ENCODE results near the gene CTTNBP2.

CTTNBP2 gene

DNA sequence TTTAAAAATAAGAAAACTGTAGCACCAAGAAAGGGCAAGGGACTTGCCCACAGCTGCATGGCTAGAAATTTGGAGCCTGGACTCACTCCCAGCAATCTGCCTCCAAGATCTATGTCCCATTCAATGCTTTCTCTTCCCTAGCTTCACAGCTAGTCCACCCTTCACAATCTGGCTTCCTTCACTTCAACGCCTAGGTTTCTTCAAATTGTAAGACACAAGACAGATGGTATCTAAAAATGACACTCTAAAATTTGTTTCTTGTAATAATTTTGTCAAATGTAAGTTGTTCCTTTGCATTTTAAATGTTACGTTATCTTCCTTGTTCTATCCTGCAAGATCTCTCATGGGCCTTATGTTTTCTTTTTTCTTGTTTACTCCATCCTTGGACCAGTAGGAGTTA lies 48.6 kb downstream of the CTTNBP2 start:
- no peak for DNase-seq (ENCODE audit: low read depth in 4 of 4, low spot score in 1 of 4)

DNA sequence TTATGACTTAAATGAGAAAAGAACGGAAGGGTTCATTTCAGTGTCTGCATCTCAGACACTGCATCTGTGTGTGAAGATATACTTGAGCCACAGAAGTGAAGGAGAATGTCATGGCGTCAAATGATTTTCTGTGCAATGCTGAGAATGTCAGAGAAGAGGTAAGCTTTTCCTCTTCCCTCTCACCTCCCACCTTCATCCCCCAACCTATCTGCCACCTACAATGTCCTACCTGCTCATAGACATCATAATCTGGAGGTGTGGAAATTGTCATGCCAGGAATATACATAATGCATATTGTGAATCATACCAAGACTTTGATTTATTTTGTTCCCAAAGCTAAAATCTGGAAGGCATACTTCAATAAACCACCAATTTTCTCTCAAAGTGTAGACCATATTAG lies 53.7 kb downstream of the CTTNBP2 start:
- DNase-seq (ENCODE audit: low read depth in 4 of 4, low spot score in 1 of 4), result no peak

DNA sequence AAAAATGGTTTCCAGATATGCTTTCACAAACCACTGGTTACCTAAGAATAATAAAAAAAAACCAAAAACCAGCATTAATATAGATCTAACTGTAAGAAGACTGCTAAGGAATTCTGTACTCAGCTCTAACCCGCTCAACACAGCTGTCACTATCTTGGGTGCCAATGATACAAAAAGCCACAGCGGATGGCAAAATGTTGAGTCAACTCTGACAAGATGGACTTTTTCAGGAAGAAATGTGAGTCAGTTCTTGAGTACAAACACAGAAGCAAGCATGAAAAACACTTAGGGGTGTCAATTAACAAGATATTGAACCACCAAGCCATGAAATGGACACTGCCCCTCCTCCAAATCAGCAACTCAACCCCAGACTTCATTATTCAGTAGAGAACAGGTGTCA lies 55.0 kb downstream of the CTTNBP2 start:
- no peak for DNase-seq (ENCODE audit: low read depth in 4 of 4, low spot score in 1 of 4)

DNA sequence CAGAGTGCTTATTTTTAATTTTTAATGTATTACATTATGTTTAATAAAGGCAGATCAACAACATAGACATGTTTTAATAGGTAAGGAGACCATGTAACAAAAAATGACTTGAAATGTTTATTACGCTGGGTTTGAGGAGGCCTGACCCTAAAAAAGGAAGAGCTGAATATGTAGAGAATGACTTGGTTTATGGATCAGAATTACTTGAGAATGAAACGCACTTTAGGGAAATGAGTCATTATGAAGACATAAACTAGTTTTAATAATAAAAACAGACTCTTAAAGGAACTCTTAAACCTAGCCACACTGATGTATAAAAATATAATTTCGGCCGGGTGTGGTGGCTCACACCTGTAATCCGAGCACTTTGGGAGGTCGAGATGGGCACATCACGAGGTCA lies 56.5 kb downstream of the CTTNBP2 start:
- DNase-seq (ENCODE audit: low read depth in 4 of 4, low spot score in 1 of 4), result no peak

DNA sequence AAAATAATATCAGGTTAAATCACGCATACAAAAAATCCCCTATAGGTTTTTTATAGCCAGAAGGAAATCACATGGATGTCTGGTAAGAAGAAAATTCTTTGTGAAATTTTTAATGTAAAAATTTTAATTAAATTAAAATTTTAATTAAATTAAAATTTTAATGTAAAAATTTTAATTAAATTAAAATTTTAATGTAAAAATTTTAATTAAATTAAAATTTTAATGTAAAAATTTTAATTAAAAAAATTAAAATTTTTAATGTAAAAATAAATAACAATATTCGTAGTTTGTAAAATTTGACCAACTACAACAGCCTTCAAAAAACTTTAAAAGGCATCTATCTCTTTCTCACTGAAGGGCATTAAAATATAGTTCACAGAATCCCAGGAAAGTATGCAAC lies 61.5 kb downstream of the CTTNBP2 start:
- DNase-seq (ENCODE audit: low read depth in 4 of 4, low spot score in 1 of 4), result no peak

DNA sequence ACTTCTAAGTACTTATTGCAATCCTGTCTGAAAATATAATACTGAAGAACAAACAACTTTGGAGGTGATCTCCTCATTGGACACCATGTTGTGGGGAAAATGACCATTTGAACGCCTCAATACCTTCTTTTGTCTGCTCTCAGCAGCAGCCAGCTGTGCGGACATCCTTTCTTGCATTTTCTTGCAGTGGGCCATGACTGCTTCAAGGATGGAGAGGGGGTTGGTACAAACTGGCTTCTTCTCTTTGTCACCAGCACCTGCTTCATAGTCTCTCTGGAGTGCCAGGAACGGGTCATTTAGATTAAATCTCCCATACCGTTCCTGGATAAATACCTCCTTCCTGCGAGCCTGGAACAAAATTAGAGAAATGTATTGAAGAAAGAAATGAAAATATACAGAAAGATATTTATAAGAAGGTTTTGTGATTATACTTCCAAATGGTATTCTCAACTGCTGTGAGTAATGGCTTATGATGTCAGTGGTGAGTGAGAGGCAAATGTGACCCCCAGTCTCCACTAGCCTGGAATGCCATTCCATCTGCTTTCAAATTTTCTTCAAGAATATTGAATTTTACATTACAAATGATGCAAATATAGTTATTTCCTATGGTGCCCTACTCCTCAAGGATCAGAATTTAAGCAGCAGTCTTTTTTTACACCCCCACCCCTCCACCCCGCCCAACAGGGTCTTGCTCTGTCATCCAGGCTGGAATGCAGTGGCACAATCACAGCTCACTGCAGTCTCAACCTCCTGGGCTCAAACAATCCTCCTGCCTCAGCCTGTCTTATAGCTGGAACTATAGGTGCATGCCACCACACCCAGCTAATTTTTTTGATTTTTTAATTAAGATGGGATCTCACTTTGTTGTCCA lies 62.4 kb downstream of the CTTNBP2 start:
- DNase-seq (ENCODE audit: low read depth in 4 of 4, low spot score in 1 of 4), result no peak

DNA sequence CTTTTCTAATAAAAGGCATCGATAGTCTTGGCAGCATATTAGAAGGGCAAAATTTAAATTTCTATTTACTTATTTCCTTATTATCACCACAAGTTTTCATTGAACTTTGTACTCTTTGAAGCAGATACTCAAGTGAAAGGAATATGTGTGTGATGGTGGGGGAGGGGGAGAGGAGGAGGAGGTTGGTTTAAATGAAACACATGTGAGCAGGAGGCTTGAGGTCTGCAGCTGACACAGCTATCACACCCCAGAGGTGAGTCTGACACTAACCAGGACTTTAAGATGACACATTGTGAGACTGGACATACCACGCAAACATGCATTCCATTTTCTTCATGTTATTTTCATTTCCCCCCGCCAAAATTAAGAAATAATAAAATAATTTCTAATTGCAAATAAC lies 63.3 kb downstream of the CTTNBP2 start:
- DNase-seq (ENCODE audit: low read depth in 4 of 4, low spot score in 1 of 4), result no peak

DNA sequence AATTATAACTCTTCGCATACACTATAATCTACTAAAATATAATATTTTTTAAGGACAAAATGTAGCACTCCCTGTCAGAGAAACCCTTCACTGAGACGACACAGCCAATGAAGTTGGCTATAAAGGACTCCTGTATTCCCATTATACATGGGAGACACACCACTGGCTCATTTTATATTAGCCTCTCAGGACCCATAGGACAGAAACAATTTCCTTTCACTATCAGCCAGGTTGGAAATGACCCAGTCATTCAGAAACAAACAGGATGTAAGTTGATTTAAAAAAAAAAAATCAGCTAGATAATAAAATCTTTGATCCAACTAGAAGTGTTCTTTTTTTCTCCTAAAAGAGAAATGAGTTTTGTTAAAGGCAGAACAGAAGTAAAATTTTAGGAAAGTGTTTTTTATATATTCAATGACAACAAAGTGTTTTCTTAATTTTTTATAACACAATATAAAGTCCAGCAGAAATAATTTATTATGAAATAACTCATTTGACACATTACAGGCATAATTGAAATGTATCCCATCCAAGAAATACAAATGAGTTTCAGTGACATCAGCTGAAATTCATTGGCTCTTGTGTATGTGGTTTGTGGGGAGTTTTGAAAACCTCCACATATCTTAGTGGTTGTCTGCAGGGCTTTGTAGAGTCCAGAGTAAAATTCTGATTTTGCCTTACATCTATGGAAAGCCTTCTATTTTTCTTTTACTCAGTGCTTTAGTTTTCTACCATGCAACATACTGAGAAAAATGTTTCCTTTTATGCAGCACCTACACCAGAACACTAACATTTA lies 64.1 kb downstream of the CTTNBP2 start:
- DNase-seq (ENCODE audit: low read depth in 4 of 4, low spot score in 1 of 4), result no peak

DNA sequence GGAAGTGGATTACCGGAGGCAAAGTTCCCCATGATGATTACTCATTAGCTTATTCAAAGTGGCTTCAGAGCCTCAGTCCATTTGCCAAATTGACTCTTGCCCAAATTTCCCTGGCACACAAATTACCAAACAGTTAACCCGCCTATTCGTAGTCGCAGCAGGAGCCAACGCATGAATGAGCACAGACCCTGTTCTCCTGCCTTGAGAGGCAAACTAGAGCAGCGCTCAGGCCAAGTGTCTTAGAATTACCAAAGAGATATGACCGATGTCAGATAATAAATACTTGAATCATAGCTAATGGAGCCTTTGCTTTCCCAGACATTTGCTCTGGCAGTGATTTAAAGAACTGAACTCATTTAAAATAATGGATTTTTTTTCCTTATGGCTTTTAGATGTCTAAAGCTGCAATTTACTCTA lies 64.9 kb downstream of the CTTNBP2 start:
- DNase-seq (ENCODE audit: low read depth in 4 of 4, low spot score in 1 of 4), result no peak

DNA sequence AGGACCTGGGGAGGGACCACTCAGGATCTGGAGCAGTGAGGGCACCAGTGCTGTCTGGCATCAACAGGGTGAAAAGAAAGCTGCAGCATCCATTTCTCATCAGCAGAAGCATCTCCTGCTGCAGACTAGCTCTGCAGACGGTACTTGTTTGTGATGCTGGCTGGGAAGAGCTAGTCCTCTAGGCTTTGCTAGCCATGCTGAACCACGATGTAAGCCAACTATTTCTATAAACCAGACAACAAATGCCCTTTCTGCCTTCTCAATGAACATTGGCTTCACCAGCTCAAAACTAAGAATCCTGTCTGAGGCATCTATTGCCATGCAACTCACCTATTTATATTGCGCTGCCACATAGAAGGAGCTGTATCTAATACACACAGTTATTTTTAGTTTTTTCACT lies 65.6 kb downstream of the CTTNBP2 start:
- DNase-seq (ENCODE audit: low read depth in 4 of 4, low spot score in 1 of 4), result no peak

DNA sequence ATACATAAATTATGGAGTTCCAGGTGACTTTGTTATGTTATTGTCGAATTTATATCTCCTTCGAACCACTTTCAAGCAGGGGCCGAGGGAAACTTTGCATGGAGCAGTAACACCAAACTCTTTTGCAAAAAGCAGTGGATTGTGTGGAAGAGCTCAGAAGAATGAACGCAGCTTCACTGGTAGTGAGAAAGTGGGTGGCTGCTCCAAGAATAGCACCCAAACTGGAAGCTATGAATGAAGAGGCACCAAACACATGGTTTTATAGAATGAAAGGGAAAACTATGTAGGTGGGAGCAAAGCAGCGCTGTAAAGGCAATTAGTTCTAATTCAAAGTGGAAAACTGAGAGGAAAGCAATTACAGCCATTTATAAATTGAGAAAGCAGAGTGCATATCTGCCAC lies 67.2 kb downstream of the CTTNBP2 start:
- DNase-seq (ENCODE audit: low read depth in 4 of 4, low spot score in 1 of 4), result no peak

DNA sequence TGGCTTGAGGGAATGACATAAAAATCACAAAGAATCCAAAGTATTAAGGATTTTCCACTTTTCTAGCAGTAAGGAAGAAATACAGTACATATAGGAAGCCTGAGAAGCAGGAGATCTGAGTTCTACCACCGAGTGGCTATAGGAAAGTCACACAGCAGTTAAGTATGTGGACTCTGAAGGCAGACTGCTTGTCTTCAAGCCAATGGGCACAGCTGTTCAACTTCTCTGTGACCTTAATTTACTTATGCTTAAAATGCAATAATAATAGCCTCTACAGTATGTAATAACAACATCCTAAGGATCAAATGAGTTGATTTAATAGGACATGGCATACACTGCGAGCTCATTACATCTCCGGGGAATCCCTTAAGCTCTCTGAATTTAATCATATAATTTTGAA lies 68.0 kb downstream of the CTTNBP2 start:
- DNase-seq (ENCODE audit: low read depth in 4 of 4, low spot score in 1 of 4), result no peak

DNA sequence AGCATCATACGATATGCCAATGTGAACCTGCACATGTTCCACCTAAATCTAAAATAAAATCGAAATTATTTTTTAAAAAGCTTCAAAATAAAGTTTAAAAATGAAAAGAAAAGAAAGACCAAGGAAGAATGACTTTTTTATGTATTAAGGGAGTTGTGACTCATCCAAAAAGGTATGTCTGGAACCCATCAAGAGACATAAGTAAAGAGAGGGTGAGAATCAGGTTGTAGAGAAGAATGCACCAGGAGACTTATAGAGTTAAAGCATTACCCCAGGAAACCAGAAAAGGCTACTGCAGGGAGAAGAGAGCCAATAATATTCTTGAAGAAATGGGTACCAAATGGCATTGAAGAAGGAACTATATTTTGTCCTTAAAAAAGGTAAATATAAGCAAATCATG lies 69.8 kb downstream of the CTTNBP2 start:
- DNase-seq (ENCODE audit: low read depth in 4 of 4, low spot score in 1 of 4), result no peak

DNA sequence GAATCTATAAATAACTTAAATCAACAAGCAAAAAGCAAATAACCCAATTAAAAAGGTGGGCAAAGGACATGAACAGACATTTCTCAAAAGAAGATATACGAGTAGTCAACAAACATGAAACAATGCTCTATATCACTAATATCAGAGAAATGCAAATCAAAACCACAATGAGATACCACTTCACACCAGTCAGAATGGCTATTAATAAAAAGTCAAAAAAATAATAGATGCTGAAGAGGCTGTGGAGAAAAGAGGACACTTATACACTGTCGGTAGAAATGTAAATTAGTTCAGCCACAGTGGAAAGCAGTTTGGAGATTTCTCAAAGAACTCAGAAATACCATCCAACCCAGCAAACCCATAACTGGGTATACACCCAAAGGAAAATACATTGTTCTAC lies 70.6 kb downstream of the CTTNBP2 start:
- no peak for DNase-seq (ENCODE audit: low read depth in 4 of 4, low spot score in 1 of 4)

DNA sequence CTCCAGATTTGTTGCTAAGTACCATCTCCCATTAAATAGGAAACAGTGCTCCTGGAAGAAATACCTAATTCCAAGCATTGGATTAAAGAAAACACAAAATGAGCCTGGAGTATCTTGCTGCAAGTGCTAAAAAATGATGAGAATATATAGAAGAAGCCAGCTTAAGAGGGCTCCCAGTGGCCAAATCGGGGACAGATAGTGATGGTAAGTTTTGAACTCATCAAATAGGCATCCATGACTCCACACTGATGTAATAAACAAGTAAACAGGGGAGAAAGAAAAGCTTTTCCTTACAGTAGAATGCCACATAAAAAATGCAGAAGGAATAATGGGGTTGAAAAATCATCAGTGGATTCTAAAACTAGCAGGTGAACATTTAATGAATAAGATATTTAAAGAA lies 72.4 kb downstream of the CTTNBP2 start:
- no peak for DNase-seq (ENCODE audit: low read depth in 4 of 4, low spot score in 1 of 4)

DNA sequence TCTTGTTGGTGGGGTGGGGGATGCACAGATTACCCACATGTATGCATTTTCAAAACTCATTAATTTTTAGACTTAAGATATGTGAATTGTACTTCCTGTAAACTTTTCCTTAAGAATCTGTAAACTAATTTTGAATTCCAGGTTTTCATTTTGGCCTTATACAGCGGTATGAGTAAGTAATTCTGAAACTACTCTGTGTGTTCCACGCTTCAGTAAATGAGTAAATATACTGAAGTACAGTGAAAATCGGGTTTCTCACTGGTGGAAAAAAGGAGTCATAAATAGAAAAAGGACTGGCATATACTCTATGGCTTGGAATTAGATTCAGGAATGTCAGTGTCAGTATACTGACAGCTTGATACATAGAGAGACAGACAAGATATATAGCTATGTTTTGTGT lies 72.8 kb downstream of the CTTNBP2 start:
- no peak for DNase-seq (ENCODE audit: low read depth in 4 of 4, low spot score in 1 of 4)

DNA sequence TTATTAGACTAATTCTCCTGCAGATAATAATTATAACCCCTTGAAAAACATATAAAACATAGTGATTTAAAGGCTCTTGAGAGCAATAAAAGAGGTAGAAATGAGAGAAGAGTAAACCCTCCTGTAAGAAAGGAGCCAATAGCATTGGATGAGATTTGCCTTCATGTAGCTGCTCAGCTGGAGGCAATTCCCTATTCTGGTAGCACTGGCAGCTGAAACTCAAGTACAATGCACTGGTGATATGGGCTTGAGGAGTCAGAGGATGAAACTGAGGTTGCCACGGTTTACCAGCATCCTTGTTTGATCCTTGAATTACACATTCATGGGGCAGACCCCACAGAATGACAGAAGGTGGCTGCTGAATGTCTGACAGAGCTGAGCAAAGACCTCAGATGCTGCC lies 76.4 kb downstream of the CTTNBP2 start:
- no peak for DNase-seq (ENCODE audit: low read depth in 4 of 4, low spot score in 1 of 4)

DNA sequence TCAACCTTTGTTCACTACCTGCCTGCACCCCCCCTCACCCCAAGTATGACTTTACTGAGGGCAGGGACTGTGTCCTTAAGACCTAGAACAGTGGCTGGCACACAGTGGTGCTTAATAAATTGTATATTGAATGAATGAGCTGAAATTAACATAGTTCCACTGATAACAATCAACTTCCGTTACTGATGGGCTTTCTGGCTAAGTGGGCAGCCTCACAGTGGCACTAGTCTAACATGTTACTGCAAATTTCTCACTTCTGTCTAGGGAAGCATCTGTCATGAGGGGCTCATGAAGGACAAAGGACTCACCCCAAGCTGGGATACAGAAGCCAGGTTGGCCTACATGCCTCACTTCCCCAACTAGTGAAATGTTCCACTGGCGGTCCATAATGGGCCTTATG lies 79.3 kb downstream of the CTTNBP2 start:
- DNase-seq (ENCODE audit: low read depth in 4 of 4, low spot score in 1 of 4), result no peak

DNA sequence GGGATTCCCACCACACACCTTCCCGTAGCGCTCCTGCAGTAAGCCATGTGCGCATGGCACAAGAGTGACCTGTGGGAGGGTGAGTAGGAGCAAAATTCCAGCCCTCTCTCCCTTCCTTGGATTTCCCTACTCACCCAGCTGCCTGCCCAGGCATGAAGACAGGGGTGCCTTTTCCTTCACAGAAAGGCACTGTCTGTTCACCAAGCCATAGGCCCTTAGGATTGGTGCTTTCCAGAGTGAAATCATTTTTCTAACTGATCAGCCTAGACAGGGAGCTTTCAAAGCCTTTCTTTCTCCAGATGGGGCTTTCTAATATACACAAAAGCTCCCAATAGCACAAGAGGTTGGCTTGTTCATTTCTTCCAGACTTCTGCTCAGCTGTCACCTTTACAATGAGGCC lies 79.7 kb downstream of the CTTNBP2 start:
- DNase-seq (ENCODE audit: low read depth in 4 of 4, low spot score in 1 of 4), result no peak

DNA sequence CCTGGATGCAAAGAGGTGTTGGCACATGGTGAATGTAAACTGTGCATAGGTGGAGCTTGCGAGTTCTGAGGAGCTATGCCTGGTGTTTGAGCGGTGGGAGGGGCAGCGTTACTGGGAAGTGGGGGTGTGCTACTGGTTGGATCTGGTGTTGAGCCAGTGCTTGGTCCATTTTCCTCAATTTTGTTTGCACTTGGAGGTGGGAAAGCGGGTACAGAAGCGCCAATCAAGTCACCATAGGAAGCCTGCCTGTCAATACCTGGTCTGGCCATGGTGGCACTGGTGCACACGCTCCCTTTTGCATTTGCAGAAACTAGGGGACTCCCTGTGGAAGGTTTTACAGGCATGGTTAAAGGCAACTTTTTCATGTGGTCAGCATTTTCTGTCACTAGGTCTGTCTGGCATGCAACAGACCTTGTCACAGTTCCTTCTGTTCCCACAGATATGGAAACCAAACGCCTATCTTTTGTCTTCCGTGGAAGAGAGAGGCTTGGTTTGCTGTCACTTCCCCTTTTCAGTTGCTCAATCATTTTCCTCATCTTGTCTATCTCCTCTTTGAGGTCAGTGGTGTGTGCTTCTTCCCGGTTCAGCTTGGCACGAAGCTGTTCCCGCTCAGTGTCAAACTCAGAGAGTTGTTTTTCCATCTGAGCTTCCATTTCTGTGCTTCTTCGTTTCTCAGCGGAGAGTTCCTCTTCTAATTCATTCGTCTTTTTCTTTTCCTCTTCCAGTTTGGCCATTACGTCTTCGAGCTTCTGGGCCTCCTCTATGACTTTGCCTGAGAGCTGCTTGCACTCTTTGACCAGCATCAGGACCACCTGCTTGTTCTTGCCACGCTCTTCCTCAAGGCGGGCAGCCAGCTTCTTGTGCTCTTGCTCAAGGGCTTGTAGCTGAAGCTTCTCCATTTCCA lies 81.1 kb downstream of the CTTNBP2 start:
- DNase-seq (ENCODE audit: low read depth in 4 of 4, low spot score in 1 of 4), result no peak

DNA sequence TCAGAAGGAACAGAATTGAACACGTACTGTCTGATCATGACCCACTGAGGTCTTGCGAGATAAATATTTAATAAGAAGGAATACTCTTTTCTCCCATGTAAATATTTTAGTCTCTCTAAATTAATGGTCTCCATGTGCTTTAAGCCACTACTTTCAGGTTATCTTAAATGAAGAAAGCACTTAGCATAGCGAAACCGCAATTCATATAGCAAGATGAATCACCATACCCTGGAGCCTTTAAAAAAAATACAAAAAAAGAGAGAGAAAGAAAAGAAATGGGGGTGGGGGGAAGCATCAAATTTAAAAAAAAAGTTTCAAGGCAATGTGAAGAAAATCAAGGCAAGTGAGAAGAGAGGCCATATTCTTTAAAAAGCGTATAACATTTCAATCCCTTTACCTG lies 82.5 kb downstream of the CTTNBP2 start:
- DNase-seq (ENCODE audit: low read depth in 4 of 4, low spot score in 1 of 4), result no peak

DNA sequence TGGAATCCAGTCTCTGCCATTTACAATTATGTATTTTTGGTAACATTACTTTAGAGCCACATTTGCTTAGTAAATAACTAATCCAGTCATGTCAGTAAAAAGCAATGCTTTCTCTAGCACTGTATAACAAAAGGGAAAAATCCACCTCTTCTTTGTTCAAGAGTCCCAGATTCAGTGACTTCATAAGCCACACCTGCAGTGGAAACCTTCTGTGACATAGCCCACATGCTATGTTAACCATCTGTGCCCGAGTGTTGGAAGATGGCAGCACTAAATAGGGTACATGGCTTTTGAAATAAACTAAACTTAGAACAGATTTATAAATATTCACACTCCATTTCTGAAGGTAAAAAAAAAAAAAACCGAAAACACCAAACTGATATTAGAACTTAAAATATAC lies 83.0 kb downstream of the CTTNBP2 start:
- DNase-seq (ENCODE audit: low read depth in 4 of 4, low spot score in 1 of 4), result no peak

All from stimulated activated CD4-positive, alpha-beta T cell treated with anti-CD3 and anti-CD28 coated beads, Interleukin-1b, Interleukin-23, amount 100 ng/mL, for 24 hours (primary cell).